ENCODE measurements around the gene OS9. TPM values are rescaled to one million over a fixed set of nuclear protein-coding genes. Genes with fewer than 3 reads are reported as not detected.
"Not testable (repeated sequence)": the region's sequence is repeated elsewhere in the genome, so short reads cannot be mapped to it uniquely, and the experiment has no call there.

OS9 gene
- total RNA-seq, 1 donor, result 211 TPM

- TF ChIP-seq, protein P1, sequence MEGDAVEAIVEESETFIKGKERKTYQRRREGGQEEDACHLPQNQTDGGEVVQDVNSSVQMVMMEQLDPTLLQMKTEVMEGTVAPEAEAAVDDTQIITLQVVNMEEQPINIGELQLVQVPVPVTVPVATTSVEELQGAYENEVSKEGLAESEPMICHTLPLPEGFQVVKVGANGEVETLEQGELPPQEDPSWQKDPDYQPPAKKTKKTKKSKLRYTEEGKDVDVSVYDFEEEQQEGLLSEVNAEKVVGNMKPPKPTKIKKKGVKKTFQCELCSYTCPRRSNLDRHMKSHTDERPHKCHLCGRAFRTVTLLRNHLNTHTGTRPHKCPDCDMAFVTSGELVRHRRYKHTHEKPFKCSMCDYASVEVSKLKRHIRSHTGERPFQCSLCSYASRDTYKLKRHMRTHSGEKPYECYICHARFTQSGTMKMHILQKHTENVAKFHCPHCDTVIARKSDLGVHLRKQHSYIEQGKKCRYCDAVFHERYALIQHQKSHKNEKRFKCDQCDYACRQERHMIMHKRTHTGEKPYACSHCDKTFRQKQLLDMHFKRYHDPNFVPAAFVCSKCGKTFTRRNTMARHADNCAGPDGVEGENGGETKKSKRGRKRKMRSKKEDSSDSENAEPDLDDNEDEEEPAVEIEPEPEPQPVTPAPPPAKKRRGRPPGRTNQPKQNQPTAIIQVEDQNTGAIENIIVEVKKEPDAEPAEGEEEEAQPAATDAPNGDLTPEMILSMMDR (IDR thresholded peaks at IDR 0.05; ENCODE audit: extremely low read depth, low read depth, low read length), result no peak
- H3K9me3 ChIP-seq (ENCODE audit: low read depth, low read length), result no peaks in the 10 kb centered on the region
- H3K36me3 ChIP-seq (ENCODE audit: insufficient read depth, low read length), result no peaks in the 10 kb centered on the region
- H3K79me2 ChIP-seq (ENCODE audit: insufficient read depth, low read length), result no peaks in the 10 kb centered on the region
- no peaks in the 10 kb centered on the region for H3K4me1 ChIP-seq (ENCODE audit: insufficient read depth, low read length)
- no peak overlapping the region for H2AFZ ChIP-seq (ENCODE audit: low read length)
- no peak overlapping the region for H3K27ac ChIP-seq (ENCODE audit: low read depth, low read length)
- DNase-seq (ENCODE audit: insufficient read length, low spot score, missing footprints), result no peak
- no peaks in the 10 kb centered on the region for H4K20me1 ChIP-seq (ENCODE audit: insufficient read depth, low read length)
- H3K27me3 ChIP-seq (ENCODE audit: insufficient read depth, low read length), result no peaks in the 10 kb centered on the region
- H3K4me3 ChIP-seq (ENCODE audit: insufficient read depth, low read length), result no peak overlapping the region
- no peak overlapping the region for H3K4me2 ChIP-seq (ENCODE audit: insufficient read depth, low read length)
Observed at GRCh38 chr12:57655541-57656240, 38.2 kb upstream of the OS9 start.

GRCh38 chr12:57656408-57656807 is 37.5 kb upstream of the OS9 start:
- H3K36me3 ChIP-seq (ENCODE audit: insufficient read depth, low read length); H4K20me1 ChIP-seq (ENCODE audit: insufficient read depth, low read length); H3K4me1 ChIP-seq (ENCODE audit: insufficient read depth, low read length); DNase-seq (ENCODE audit: insufficient read length, low spot score, missing footprints); H2AFZ ChIP-seq (ENCODE audit: low read length); H3K9me3 ChIP-seq (ENCODE audit: low read depth, low read length); H3K27ac ChIP-seq (ENCODE audit: low read depth, low read length); H3K4me3 ChIP-seq (ENCODE audit: insufficient read depth, low read length); H3K4me2 ChIP-seq (ENCODE audit: insufficient read depth, low read length); H3K27me3 ChIP-seq (ENCODE audit: insufficient read depth, low read length); H3K79me2 ChIP-seq (ENCODE audit: insufficient read depth, low read length): not testable (repeated sequence)

DNA sequence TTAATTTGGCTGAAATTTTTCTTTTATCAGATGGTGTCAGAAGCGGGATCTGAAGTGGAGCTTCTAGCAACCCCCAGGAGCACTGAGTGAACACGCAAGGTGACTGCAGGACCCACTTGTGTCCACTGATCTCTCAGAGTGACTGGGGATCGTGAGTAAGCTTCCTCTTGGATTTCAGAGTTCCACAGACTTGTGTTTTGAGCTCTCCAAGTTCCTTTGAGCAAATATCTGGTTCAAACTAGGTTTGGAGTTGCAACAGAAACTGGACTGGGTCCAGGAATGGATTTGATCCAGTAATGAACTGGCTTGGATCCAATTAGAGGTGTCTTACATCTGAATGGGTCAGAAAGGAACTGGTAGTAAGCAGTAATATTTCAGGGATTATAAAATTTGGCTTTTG is 36.2 kb upstream of the OS9 start:
- no peak for DNase-seq (ENCODE audit: insufficient read length, low spot score, missing footprints)
- H3K9me3 ChIP-seq (ENCODE audit: low read depth, low read length), result no peaks in the 10 kb centered on the region
- no peak overlapping the region for H2AFZ ChIP-seq (ENCODE audit: low read length)
- no peak overlapping the region for H3K27ac ChIP-seq (ENCODE audit: low read depth, low read length)
- H3K4me2 ChIP-seq (ENCODE audit: insufficient read depth, low read length), result no peak overlapping the region
- H3K4me3 ChIP-seq (ENCODE audit: insufficient read depth, low read length), result no peak overlapping the region
- no peaks in the 10 kb centered on the region for H4K20me1 ChIP-seq (ENCODE audit: insufficient read depth, low read length)
- no peaks in the 10 kb centered on the region for H3K4me1 ChIP-seq (ENCODE audit: insufficient read depth, low read length)
- TF ChIP-seq, protein P1 (IDR thresholded peaks at IDR 0.05; ENCODE audit: extremely low read depth, low read depth, low read length), result no peak
- no peaks in the 10 kb centered on the region for H3K27me3 ChIP-seq (ENCODE audit: insufficient read depth, low read length)
- no peaks in the 10 kb centered on the region for H3K36me3 ChIP-seq (ENCODE audit: insufficient read depth, low read length)
- H3K79me2 ChIP-seq (ENCODE audit: insufficient read depth, low read length), result no peaks in the 10 kb centered on the region

DNA sequence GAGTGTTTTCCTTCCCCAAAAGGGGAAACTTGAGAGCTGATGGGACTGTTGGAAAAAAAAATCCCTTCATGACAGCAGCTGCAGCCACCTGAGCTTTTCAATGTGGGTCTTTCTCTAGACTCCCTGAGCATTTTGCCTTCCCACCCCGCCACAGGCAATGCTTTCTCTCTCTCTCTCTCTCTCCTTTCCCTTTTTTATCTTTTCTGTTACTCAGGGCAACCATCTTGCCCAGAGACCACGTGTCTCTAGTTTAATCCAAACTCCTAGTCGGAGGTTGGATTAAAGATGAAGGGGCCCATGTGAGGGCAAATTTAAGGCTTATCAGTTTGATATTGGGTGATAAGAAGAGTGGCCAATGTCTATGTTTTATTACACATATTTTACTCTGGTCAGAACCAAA is 35.0 kb upstream of the OS9 start:
- H2AFZ ChIP-seq (ENCODE audit: low read length), result no peak overlapping the region
- no peaks in the 10 kb centered on the region for H3K27me3 ChIP-seq (ENCODE audit: insufficient read depth, low read length)
- H3K27ac ChIP-seq (ENCODE audit: low read depth, low read length), result no peak overlapping the region
- TF ChIP-seq, protein P1 (IDR thresholded peaks at IDR 0.05; ENCODE audit: extremely low read depth, low read depth, low read length), result no peak
- no peaks in the 10 kb centered on the region for H3K36me3 ChIP-seq (ENCODE audit: insufficient read depth, low read length)
- no peaks in the 10 kb centered on the region for H3K9me3 ChIP-seq (ENCODE audit: low read depth, low read length)
- no peaks in the 10 kb centered on the region for H4K20me1 ChIP-seq (ENCODE audit: insufficient read depth, low read length)
- H3K4me1 ChIP-seq (ENCODE audit: insufficient read depth, low read length), result no peaks in the 10 kb centered on the region
- no peak overlapping the region for H3K4me3 ChIP-seq (ENCODE audit: insufficient read depth, low read length)
- no peak overlapping the region for H3K4me2 ChIP-seq (ENCODE audit: insufficient read depth, low read length)
- DNase-seq (ENCODE audit: insufficient read length, low spot score, missing footprints), result no peak
- H3K79me2 ChIP-seq (ENCODE audit: insufficient read depth, low read length), result no peaks in the 10 kb centered on the region

Data from osteoblast (primary cell).